ENCODE measurements around the gene WNT3.

WNT3 gene

DNA sequence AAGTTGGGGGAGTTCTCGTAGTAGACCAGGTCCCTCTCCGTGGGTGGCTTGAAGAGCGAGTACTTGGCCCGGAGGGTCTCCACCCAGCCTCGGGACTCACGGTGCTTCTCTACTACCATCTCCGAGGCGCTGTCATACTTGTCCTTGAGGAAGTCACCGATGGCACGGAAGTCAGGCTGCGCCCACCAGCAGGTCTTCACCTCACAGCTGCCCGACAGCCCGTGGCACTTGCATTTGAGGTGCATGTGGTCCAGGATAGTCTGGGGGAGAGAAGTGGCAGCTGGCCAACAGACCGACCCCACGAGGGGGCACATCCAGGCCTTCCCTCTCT, 50.0 kb downstream of the WNT3 start:
- H3K27ac ChIP-seq, result no peak overlapping the region
- TF ChIP-seq, protein P1, sequence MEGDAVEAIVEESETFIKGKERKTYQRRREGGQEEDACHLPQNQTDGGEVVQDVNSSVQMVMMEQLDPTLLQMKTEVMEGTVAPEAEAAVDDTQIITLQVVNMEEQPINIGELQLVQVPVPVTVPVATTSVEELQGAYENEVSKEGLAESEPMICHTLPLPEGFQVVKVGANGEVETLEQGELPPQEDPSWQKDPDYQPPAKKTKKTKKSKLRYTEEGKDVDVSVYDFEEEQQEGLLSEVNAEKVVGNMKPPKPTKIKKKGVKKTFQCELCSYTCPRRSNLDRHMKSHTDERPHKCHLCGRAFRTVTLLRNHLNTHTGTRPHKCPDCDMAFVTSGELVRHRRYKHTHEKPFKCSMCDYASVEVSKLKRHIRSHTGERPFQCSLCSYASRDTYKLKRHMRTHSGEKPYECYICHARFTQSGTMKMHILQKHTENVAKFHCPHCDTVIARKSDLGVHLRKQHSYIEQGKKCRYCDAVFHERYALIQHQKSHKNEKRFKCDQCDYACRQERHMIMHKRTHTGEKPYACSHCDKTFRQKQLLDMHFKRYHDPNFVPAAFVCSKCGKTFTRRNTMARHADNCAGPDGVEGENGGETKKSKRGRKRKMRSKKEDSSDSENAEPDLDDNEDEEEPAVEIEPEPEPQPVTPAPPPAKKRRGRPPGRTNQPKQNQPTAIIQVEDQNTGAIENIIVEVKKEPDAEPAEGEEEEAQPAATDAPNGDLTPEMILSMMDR (conservative IDR thresholded peaks at IDR 0.05), result no peak

DNA sequence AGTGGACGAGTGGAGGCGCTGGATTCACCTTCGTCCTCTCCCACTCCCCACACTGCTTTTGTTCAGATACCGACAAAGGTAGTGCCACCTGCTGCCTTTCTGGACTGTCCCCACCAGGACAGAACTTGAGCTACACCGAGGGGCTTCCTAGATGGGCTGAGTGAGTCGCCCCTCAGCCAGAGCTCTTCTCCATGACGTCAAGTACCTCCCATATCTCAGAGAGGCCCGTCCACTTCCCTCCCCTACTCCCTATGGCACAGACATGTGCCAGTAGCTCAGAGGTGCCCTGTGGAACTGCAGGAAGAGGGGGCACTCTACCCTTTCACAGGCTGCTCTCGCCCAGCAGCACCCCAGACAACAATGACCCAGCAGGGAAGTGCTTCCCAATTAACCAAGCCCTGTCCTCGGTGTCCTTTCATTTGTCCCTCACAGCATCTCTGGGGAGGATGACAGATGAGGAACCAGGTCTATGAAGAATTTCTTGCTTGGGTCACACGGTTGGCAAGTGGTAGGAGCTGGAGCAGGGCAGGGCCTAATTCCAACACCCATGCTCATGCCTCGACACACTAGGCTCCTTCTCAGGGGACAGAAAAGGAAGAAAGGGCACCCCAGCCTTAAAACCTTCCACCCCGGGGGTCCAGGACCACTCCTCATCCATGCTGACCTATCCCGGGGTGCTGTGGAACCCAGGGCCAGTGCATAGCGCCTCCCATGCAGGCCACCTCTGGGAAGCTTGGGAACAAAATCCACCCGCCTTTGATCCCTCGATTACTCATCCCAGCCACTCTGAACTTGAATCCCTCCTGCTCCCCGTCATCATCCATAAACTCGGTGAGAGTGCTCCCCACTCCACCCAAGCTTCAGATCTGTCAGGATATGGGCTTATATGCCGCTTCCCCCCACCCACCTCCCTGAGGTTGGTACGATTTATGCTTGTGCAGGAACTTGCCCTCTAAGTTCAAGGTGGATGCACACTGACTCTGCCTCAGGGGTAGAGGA, 51.7 kb downstream of the WNT3 start:
- TF ChIP-seq, protein P1 (conservative IDR thresholded peaks at IDR 0.05), result no peak
- H3K27ac ChIP-seq, result no peak overlapping the region

DNA sequence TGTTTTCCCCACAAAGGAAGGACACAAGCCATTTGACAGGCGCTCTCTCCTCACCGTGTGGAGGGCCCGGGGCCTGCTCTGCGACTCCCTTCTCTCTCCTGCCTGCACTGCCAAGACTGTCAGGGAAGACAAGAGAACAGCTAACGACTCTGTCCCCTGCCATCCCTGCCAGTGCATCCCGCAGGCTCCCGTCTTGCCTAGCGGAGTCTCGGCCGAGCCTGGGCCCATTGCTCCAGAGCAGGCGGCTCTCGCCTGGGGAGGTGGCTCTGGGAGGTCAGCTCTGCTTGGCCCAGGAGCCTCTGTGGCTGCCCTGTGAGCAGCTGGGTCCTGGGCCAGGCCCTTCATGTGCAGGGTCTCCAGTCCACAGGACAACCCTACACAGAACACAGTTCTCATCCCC, 53.0 kb downstream of the WNT3 start:
- H3K27ac ChIP-seq, result peak overlapping the region; percentile 64

DNA sequence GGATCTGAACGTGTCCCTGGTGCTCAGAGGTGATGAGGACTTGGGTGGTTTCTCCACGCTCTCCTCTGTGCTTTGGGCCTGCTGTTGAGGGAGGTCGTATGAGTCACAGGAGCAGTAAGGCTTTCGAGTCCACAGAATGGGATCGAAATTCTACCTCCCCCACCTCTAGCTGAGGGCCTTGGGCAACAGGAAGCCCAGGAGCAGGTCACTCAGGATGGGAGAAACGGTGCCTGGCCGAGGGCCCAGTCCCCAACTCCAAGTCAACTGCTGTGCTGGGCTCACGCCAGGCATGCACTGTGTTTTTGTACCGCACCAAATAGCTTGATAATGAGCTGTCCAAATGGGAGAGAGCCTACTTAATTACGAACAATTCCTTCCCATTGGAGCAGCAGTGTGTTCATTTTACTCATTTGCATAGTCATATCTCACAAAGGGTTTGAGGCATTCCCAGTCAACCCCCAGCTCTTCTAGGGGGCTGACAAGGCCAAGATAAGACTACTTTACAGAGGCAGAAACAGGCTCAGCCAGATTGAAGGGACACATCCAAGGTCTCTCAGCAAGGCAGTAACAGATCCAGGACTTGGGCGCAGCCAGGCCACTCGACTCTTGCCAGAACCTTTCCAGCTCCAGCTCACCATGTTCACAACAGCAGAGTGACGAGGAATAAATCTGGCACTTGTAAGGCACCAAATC, 53.6 kb downstream of the WNT3 start:
- TF ChIP-seq, protein P1 (conservative IDR thresholded peaks at IDR 0.05), result no peak
- H3K27ac ChIP-seq, result peak overlapping the region; percentile 64

More for the DNA sequence above, 53.0 kb downstream of the WNT3 start:
- TF ChIP-seq, protein P1 (conservative IDR thresholded peaks at IDR 0.05), result no peak

DNA sequence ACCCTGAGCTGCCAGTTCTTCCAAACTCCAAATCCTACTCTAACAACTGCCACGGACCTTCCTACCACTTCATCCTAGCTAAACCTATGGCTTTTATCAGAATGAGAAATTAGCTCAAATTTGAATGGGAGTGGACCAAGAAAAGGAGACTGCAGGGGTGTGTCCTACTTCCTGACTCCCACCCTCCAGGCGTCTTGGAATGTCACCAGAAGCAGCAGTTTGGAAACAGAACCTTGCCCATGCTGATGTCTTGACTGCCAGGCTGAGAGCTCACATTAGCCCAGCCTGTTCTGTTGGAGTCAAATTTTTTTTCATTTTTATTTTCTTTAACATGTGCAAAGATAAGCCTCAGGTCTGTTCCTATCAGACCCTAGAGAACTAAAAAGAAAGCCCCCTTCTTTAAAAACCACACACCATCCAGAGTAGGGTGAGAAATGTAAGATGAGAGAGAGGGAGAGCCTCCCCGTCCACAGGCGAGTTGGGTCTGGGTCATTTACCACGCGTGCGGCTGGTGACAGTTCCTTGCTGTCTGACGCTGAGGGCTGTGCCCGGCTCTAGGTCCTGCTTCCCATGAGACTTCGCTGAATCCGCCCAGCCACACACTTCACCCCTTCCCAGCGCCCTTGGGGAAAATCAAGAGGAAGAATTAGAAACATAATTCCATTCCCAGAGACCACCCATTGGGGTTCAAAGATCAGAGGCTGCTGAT, 54.3 kb downstream of the WNT3 start:
- peak overlapping the region; percentile 64 for H3K27ac ChIP-seq
- TF ChIP-seq, protein P1 (conservative IDR thresholded peaks at IDR 0.05), result no peak

DNA sequence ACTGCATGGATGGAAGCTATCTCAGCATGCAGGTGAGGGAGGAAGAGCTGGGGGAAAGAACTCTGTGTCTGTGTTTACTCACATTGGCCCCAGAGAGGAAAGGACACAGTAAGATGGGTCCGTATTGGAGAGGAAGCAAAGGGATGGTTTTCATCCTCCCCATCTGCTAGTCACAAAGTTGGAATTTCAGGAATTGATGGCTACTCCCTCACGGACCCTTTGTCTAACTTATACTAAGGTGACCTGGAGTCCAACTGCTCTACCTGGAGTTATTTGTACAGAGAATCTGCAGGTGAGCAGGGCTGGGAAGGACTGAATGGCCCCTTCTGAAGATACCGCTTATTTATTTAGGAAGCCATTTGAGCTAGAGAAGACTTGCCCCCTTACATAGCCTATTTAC, 55.1 kb downstream of the WNT3 start:
- TF ChIP-seq, protein P1 (conservative IDR thresholded peaks at IDR 0.05), result no peak
- peak overlapping the region; percentile 64; the same call in 1 of the 2 replicates for H3K27ac ChIP-seq

DNA sequence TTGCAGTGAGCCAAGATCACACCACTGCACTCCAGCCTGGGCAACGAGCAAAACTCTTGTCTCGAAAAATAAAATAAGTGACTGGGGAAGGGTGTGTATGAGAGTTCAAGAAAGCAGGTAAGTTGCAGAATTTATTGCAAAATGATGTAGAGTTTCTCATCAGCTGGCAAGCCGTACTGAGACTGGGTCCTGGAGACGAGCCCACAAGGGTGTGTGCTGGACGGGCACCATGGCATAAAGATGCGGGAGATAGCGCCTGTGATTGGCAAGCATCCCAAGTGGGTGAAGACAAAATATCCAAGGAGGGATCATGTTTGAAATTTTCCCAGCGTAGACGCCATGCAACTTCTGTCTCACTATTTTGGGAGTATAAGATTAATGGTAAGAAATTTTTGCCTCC, 59.4 kb downstream of the WNT3 start:
- TF ChIP-seq, protein P1 (conservative IDR thresholded peaks at IDR 0.05), result no peak
- H3K27ac ChIP-seq, result peak overlapping the region; percentile 29
